Right cardiac atrium (tissue), 5 donors: ENCODE data around the gene CYTH1. TPM values are rescaled to one million over a fixed set of nuclear protein-coding genes. Genes with fewer than 3 reads are reported as not detected.

ENCODE experiments used
- ATAC-seq, 2 donors: fragments of 200-7000 bp; cut with Tn5 transposase; one replicate each; pipeline versions ENCODE4 v1.8.0 to v1.9.1; 2020; ENCODE audit warnings: moderate library complexity in 2 of 2, mild to moderate bottlenecking in 1 of 2
- DNase-seq, 3 donors: peaks; one replicate each; pipeline ENCODE4 v3.0.0-alpha.2; 2020
- H3K27ac ChIP-seq: one replicate; pipeline ENCODE4 v1.5.1; 2013; ENCODE audit warnings: mild to moderate bottlenecking, low read length, control low read depth, moderate library complexity
- H3K27me3 ChIP-seq: one replicate; pipeline ENCODE4 v1.6.1; 2013; ENCODE audit not compliant: control insufficient read depth, insufficient read depth
- H3K4me1 ChIP-seq: one replicate; pipeline ENCODE4 v1.6.1; 2013; ENCODE audit warnings: low read length; ENCODE audit not compliant: control insufficient read depth, insufficient read depth
- H3K4me3 ChIP-seq: one replicate; pipeline ENCODE4 v1.5.1; 2013; ENCODE audit warnings: low read length, control low read depth
- H3K9me3 ChIP-seq: one replicate; pipeline ENCODE4 v1.6.1; 2013; ENCODE audit warnings: low read length; ENCODE audit not compliant: control insufficient read depth
- WGBS: extraction: QIAGEN DNeasy Blood & Tissue Kit; methylation state at CpG from one replicate; pipeline ENCODE4 v1.1.7; 2013; 5-methylcytosine and 5-hydroxymethylcytosine counted together
- intact Hi-C, 4 donors: fragments of 100-400 bp; cut with DNase I; formaldehyde crosslinking; loops; one replicate each; pipeline versions ENCODE4 v1.11.0 to v1.14.0; 2022 to 2023
- polyA plus RNA-seq: library from polyadenylated mRNA; stranded (reverse); fragments of 200-250 nt; gene quantifications from one replicate; pipeline ENCODE4 v1.2.3, GENCODE V29; 2013
- total RNA-seq, 4 donors: library from RNA; stranded (reverse); fragmentation: NEBNext Ultra II Directional; extraction: Animal tissue kit (Norgen Biotek cat#: 25700); gene quantifications; one replicate each; pipeline ENCODE4 v1.2.1, GENCODE V29; 2021
- donor health status: healthy with polysubstance abuse.
- donor health status: DM: no; HTN: yes; CAD: no.
- donor health status: DM: no; HTN: no; CAD: no.
- donor health status: DM: no; HTN: yes; CAD: no; lungs with severe emphysema.
- donor health status: DM: yes; HTN: yes; CAD: no.

Gene CYTH1
- total and polyA plus RNA-seq, 5 donors, result 22.5 to 39.1 (median 36.0) TPM

DNA sequence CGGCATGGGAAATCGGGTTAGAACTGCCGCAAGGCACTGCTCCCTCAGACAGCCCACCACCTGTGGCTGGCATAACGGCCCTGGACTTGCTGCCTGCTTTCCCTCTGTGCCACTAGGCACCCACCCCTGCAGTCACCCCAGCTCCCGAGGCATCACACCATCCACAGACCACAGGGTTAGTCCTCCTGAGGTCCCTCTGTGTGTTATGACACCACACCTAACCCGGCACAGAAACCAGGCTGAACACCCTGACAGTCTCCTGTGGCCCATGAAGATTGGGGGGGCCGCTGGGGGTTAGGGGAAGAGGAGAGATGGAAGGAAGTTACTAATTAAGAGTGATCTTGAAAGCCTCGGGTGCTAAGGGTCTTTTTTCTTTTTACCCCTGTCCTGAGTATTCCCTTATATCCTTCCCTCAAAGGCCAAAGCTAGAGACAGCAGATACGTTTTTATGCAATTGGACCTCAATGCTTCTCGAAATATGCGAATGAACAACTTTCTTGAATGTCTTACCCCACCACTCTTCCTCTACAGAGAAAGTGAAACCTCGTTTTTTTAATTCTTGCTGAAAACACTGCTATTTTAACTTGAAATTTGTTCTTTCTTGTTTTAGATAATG lies 7.0 kb downstream of the CYTH1 start:
- 59% methylated on average over 12 of the region's 12 CpGs for WGBS
- DNase-seq (no peak), ATAC-seq (peak in 1 of 2 donors; percentile 38)
- H3K27ac ChIP-seq, result peak overlapping the region; percentile 30
- no peaks in the 10 kb centered on the region for H3K9me3 ChIP-seq
- intact Hi-C loops, result no loop called here
- H3K4me3 ChIP-seq, result no peak overlapping the region
- H3K4me1 ChIP-seq, result no peaks in the 10 kb centered on the region
- H3K27me3 ChIP-seq, result no peaks in the 10 kb centered on the region

DNA sequence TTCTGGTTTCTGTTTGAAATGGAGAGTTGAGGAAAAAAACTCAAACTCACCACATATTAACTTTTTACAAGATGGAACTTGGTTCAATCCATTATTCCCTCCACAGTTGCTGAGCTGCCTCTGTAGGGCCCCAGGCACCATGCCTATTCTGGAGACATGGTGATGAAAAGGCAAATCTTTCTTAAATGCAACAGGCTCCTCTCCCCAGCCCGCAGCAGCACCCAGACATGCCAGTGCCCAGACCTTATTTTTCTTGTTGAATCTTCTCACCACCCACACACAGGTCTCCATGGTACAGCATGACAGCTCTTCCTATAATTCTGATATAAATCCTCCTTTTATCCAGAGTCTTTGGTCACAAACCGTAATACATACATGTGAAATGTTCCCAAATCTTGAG lies 7.6 kb downstream of the CYTH1 start:
- DNase-seq, result no peak
- H3K4me1 ChIP-seq, result no peaks in the 10 kb centered on the region
- H3K27me3 ChIP-seq, result no peaks in the 10 kb centered on the region
- H3K9me3 ChIP-seq, result no peaks in the 10 kb centered on the region
- no peak overlapping the region for H3K27ac ChIP-seq
- intact Hi-C loops, result no loop called here
- H3K4me3 ChIP-seq, result no peak overlapping the region
- 55% methylated on average over 2 of the region's 2 CpGs for WGBS
- no peak for ATAC-seq

DNA sequence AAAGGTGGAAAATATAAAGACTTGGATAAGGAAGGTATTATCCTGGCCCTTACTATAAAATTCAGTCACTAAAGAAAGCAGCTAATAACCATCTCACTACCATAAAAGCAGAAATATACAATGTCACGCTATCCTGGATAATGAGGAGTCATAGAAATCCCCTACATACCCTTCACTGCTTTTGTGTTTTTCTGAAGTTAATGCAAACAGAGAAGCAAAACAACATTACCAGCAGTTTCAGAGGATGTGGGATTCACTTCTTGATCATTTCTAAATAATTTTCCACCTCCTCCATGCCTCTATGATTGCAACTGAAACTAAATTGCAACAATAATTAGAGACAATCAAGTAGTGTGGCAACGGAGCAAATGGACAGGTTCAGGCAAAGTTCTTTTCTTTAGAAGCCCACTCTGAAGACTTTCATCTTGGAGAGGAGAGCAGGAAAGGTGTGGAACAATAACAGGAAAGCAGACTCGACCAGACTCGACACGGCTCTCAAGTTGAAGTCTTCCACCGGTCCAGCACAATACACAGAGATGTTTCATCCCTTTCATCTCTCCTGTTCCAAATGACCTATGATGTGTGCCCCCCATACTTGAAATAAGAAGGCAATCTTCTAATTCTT lies 10.2 kb downstream of the CYTH1 start:
- Histone ChIP-seq H3K27me3 (no peaks in the 10 kb centered on the region), H3K27ac (no peak overlapping the region), H3K9me3 (no peaks in the 10 kb centered on the region), H3K4me1 (peaks cover 2% of the 10 kb centered on the region), H3K4me3 (no peak overlapping the region)
- no peak for DNase-seq
- intact Hi-C loops, result no loop called here
- WGBS, result 51% methylated on average over 6 of the region's 6 CpGs
- peak in 1 of 2 donors; percentile 50 for ATAC-seq

- Histone ChIP-seq H3K4me1 (peaks cover 13% of the 10 kb centered on the region), H3K9me3 (no peaks in the 10 kb centered on the region), H3K27me3 (no peaks in the 10 kb centered on the region), H3K4me3 (no peak overlapping the region), H3K27ac (no peak overlapping the region)
- 95% methylated on average over 7 of the region's 7 CpGs for WGBS
- ATAC-seq, result no peak
- intact Hi-C loops, result no loop called here
- no peak for DNase-seq
These were observed 12.8 kb downstream of the CYTH1 start for GRCh38 chr17:78769196-78769773.

GRCh38 chr17:78767806-78768205 lies 14.3 kb downstream of the CYTH1 start:
- intact Hi-C loops, result no loop called here
- H3K4me1 ChIP-seq, result peaks cover 13% of the 10 kb centered on the region
- ATAC-seq, result no peak
- H3K9me3 ChIP-seq, result no peaks in the 10 kb centered on the region
- no peak for DNase-seq
- no peaks in the 10 kb centered on the region for H3K27me3 ChIP-seq
- H3K27ac ChIP-seq, result no peak overlapping the region
- H3K4me3 ChIP-seq, result no peak overlapping the region
- WGBS, result 55% methylated on average over 4 of the region's 4 CpGs

- H3K9me3 ChIP-seq, result no peaks in the 10 kb centered on the region
- H3K4me1 ChIP-seq, result peaks cover 13% of the 10 kb centered on the region
- 82% methylated on average over 5 of the region's 5 CpGs for WGBS
- ATAC-seq (no peak), DNase-seq (no peak)
- H3K27me3 ChIP-seq, result no peaks in the 10 kb centered on the region
- H3K4me3 ChIP-seq, result no peak overlapping the region
- H3K27ac ChIP-seq, result no peak overlapping the region
- intact Hi-C loops, result no loop called here
These were observed 15.3 kb downstream of the CYTH1 start for GRCh38 chr17:78766743-78767294.

- Histone ChIP-seq H3K9me3 (no peaks in the 10 kb centered on the region), H3K27ac (no peak overlapping the region), H3K27me3 (no peaks in the 10 kb centered on the region), H3K4me3 (no peak overlapping the region), H3K4me1 (peaks cover 13% of the 10 kb centered on the region)
- WGBS, result 81% methylated on average over 2 of the region's 2 CpGs
- DNase-seq (no peak), ATAC-seq (no peak)
- intact Hi-C loops, result no loop called here
These were observed 15.8 kb downstream of the CYTH1 start for GRCh38 chr17:78766225-78766624.

DNA sequence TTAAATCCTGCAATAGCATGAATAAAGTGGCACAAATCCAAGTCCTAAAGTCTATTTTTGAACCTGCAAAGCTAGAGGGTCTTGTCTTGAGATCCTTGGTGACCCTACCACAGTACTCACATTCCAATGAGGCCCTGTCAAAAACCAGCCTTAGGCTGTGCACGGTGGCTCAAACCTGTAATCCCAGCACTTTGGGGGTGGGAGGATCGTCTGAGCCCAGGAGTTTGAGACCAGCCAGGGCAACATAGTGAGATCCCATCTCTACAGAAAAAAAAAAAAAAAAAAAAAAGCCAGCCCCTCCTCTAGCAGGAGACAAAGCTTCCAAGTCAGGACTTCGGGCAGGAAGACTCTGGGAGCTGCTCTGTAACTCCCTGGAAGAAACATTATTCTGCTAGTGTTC lies 16.3 kb downstream of the CYTH1 start:
- Histone ChIP-seq H3K27me3 (no peaks in the 10 kb centered on the region), H3K9me3 (no peaks in the 10 kb centered on the region), H3K27ac (no peak overlapping the region), H3K4me3 (no peak overlapping the region), H3K4me1 (peaks cover 13% of the 10 kb centered on the region)
- DNase-seq (no peak), ATAC-seq (no peak)
- intact Hi-C loops, result no loop called here
- 71% methylated on average over 3 of the region's 3 CpGs for WGBS

- WGBS, result 88% methylated on average over 8 of the region's 8 CpGs
- ATAC-seq, result no peak
- intact Hi-C loops, result no loop called here
These were observed 17.2 kb downstream of the CYTH1 start for GRCh38 chr17:78764871-78765270.

GRCh38 chr17:78763561-78763960 lies 18.5 kb downstream of the CYTH1 start:
- Histone ChIP-seq H3K9me3 (no peaks in the 10 kb centered on the region), H3K27me3 (no peaks in the 10 kb centered on the region), H3K4me1 (peaks cover 19% of the 10 kb centered on the region), H3K4me3 (no peak overlapping the region), H3K27ac (no peak overlapping the region)
- DNase-seq, result no peak
- intact Hi-C loops, result no loop called here
- ATAC-seq, result no peak
- WGBS, result 94% methylated on average over 3 of the region's 3 CpGs

More at GRCh38 chr17:78764871-78765270, 17.2 kb downstream of the CYTH1 start:
- Histone ChIP-seq H3K27ac (no peak overlapping the region), H3K9me3 (no peaks in the 10 kb centered on the region), H3K4me3 (no peak overlapping the region), H3K4me1 (peaks cover 13% of the 10 kb centered on the region), H3K27me3 (no peaks in the 10 kb centered on the region)
- DNase-seq, result no peak

- peak overlapping the region; percentile 13 for H3K27ac ChIP-seq
These were observed 20.2 kb downstream of the CYTH1 start for GRCh38 chr17:78761789-78762406.

More at GRCh38 chr17:78761789-78762406, 20.2 kb downstream of the CYTH1 start:
- intact Hi-C loops, result no loop called here
- DNase-seq (no peak), ATAC-seq (peak in 1 of 2 donors; percentile 79)
- Histone ChIP-seq H3K4me3 (no peak overlapping the region), H3K9me3 (no peaks in the 10 kb centered on the region), H3K27me3 (no peaks in the 10 kb centered on the region), H3K4me1 (peaks cover 18% of the 10 kb centered on the region)
- WGBS, result 47% methylated on average over 5 of the region's 5 CpGs
